ENCODE data around the gene PRADC1. TPM values are rescaled to one million over a fixed set of nuclear protein-coding genes. Genes with fewer than 3 reads are reported as not detected.

The PRADC1 gene
- total and polyA plus RNA-seq, 2 donors (not counting 3 experiments of a cell fraction or from before 2014, with no cell fraction given): 19.6 to 32.7 TPM

DNA sequence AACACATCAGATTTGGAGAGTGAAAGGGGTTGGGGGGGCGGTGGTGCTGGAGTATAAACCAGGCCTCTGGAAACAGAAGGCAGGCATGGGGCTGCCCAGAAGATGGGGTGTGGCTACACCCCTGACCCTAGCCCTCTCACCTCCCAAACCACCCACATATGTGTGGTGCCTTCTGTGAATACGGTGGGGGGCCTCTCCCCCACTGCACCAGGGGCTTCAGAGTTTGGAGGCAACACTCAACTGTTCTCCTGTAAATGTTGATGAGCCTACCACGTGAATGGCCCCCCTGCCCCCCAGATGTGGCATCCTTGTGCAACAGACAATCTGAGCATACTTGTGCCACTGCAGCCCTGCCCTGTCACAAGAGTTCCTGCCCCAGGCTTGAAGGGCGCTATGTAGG lies 31.7 kb upstream of the PRADC1 start:
- DNase-seq (ENCODE audit: low read depth, low spot score): no peak
- H3K27me3 ChIP-seq (ENCODE audit: control insufficient read depth in 2 of 2, insufficient read depth in 2 of 2, low read length in 2 of 2): peaks cover 23 to 28% of the 10 kb centered on the region in 2 experiments
- no peak overlapping the region for H3K4me3 ChIP-seq (replicated peaks in 1 of 3; ENCODE audit: insufficient read depth in 1 of 3, low read depth in 1 of 3, low read length in 3 of 3)
- H3K36me3 ChIP-seq (ENCODE audit: control insufficient read depth in 2 of 2, extremely low read depth in 1 of 2, insufficient read depth in 2 of 2, low read length in 2 of 2): no peaks in the 10 kb centered on the region
- H4K20me1 ChIP-seq (replicated peaks; ENCODE audit: control insufficient read depth, extremely low read depth, insufficient read depth, low read length): no peaks in the 10 kb centered on the region
- dilution Hi-C loops (cut with MboI; ENCODE audit: extremely low pct_ligation_motif_present, low sequenced_read_pairs): no loop called here
- no peak for FAIRE-seq
- H3K79me2 ChIP-seq (ENCODE audit: control insufficient read depth, insufficient read depth, low read length): no peaks in the 10 kb centered on the region
- BruUV-seq (replicated peaks): no TSS peak
- H3K9me1 ChIP-seq (replicated peaks; ENCODE audit: control insufficient read depth, extremely low read depth, insufficient read depth, low read length): no peaks in the 10 kb centered on the region
- no peaks in the 10 kb centered on the region for H3K9me3 ChIP-seq (replicated peaks; ENCODE audit: control insufficient read depth, insufficient read depth, low read length)
- no peak overlapping the region for H3K9ac ChIP-seq (replicated peaks; ENCODE audit: extremely low read depth, insufficient read depth, low read length)
- TF ChIP-seq GATA2 (IDR thresholded peaks at IDR 0.05; ENCODE audit: insufficient read depth, insufficient read length, low read depth, low read length) (no peak), EZH2 (IDR thresholded peaks at IDR 0.05; ENCODE audit: borderline replicate concordance, low read depth, low read length, severe bottlenecking) (no peak), MYC (IDR thresholded peaks at IDR 0.05; ENCODE audit: low read depth, low read length) (no peak)
- TF ChIP-seq, protein P1, sequence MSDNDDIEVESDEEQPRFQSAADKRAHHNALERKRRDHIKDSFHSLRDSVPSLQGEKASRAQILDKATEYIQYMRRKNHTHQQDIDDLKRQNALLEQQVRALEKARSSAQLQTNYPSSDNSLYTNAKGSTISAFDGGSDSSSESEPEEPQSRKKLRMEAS (IDR thresholded peaks at IDR 0.05; ENCODE audit: insufficient read depth, insufficient read length): no peak
- TF ChIP-seq, protein P2, sequence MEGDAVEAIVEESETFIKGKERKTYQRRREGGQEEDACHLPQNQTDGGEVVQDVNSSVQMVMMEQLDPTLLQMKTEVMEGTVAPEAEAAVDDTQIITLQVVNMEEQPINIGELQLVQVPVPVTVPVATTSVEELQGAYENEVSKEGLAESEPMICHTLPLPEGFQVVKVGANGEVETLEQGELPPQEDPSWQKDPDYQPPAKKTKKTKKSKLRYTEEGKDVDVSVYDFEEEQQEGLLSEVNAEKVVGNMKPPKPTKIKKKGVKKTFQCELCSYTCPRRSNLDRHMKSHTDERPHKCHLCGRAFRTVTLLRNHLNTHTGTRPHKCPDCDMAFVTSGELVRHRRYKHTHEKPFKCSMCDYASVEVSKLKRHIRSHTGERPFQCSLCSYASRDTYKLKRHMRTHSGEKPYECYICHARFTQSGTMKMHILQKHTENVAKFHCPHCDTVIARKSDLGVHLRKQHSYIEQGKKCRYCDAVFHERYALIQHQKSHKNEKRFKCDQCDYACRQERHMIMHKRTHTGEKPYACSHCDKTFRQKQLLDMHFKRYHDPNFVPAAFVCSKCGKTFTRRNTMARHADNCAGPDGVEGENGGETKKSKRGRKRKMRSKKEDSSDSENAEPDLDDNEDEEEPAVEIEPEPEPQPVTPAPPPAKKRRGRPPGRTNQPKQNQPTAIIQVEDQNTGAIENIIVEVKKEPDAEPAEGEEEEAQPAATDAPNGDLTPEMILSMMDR (IDR thresholded peaks at IDR 0.05; ENCODE audit: extremely low read depth in 1 of 2, insufficient read depth in 1 of 2, low read depth in 1 of 2, low read length in 2 of 2): no peak
- POLR2A ChIA-PET: no interaction called here
- no peak overlapping the region for H3K27ac ChIP-seq (ENCODE audit: insufficient read depth, low read depth, low read length)
- CTCF ChIA-PET: no interaction called here
- no peak overlapping the region for H2AFZ ChIP-seq (ENCODE audit: low read depth, low read length)
- no peak overlapping the region for H3K4me2 ChIP-seq (ENCODE audit: insufficient read depth, low read length)
- intact Hi-C loops (cut with micrococcal nuclease): loop anchor here (5.0 kb wide), 1 partner anchor 102 kb away; no protein-coding TSS in a partner anchor
- no peaks in the 10 kb centered on the region for H3K4me1 ChIP-seq (ENCODE audit: control insufficient read depth, extremely low read depth, insufficient read depth, low read length)

DNA sequence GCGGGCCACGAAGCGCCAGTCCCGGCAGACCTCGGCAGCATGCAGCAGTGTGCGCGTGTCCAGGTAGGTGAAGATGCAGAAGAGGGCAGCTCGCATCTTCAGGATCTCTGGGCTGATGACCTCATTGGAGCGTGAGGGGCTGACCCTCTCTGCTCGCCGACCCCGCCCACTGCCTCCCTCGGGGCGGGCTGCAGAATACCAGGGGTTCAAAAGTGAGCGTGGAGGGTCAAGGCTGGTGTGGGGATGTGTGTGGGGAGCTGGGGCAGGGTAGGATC lies 31.2 kb upstream of the PRADC1 start:
- ChIA-PET CTCF (no interaction called here), POLR2A (no interaction called here)
- no peaks in the 10 kb centered on the region for H3K9me1 ChIP-seq (replicated peaks; ENCODE audit: control insufficient read depth, extremely low read depth, insufficient read depth, low read length)
- DNase-seq (ENCODE audit: low read depth, low spot score) (no peak), FAIRE-seq (no peak)
- TF ChIP-seq, protein P1 (IDR thresholded peaks at IDR 0.05; ENCODE audit: insufficient read depth, insufficient read length): no peak
- TF ChIP-seq MYC (IDR thresholded peaks at IDR 0.05; ENCODE audit: low read depth, low read length): no peak
- H3K9me3 ChIP-seq (replicated peaks; ENCODE audit: control insufficient read depth, insufficient read depth, low read length): no peaks in the 10 kb centered on the region
- H3K79me2 ChIP-seq (ENCODE audit: control insufficient read depth, insufficient read depth, low read length): no peaks in the 10 kb centered on the region
- dilution Hi-C loops (cut with MboI; ENCODE audit: extremely low pct_ligation_motif_present, low sequenced_read_pairs): no loop called here
- H4K20me1 ChIP-seq (replicated peaks; ENCODE audit: control insufficient read depth, extremely low read depth, insufficient read depth, low read length): no peaks in the 10 kb centered on the region
- BruUV-seq (replicated peaks): no TSS peak
- no peak overlapping the region for H3K4me2 ChIP-seq (ENCODE audit: insufficient read depth, low read length)
- H2AFZ ChIP-seq (ENCODE audit: low read depth, low read length): no peak overlapping the region
- no peak overlapping the region for H3K4me3 ChIP-seq (replicated peaks in 1 of 3; ENCODE audit: insufficient read depth in 1 of 3, low read depth in 1 of 3, low read length in 3 of 3)
- no peak overlapping the region for H3K9ac ChIP-seq (replicated peaks; ENCODE audit: extremely low read depth, insufficient read depth, low read length)
- H3K27ac ChIP-seq (ENCODE audit: insufficient read depth, low read depth, low read length): no peak overlapping the region
- H3K27me3 ChIP-seq (ENCODE audit: control insufficient read depth in 2 of 2, insufficient read depth in 2 of 2, low read length in 2 of 2): peaks cover 21 to 22% of the 10 kb centered on the region in 2 experiments
- intact Hi-C loops (cut with micrococcal nuclease): loop anchor here (5.0 kb wide), 1 partner anchor 102 kb away; no protein-coding TSS in a partner anchor
- no peaks in the 10 kb centered on the region for H3K36me3 ChIP-seq (ENCODE audit: control insufficient read depth in 2 of 2, extremely low read depth in 1 of 2, insufficient read depth in 2 of 2, low read length in 2 of 2)
- no peaks in the 10 kb centered on the region for H3K4me1 ChIP-seq (ENCODE audit: control insufficient read depth, extremely low read depth, insufficient read depth, low read length)
